Islet of Langerhans (tissue), 1 donor: ENCODE results near the gene CYB5R3.

ENCODE experiments used
- FAIRE-seq: peaks from one replicate; lab custom pipeline; 2011; peaks lifted over from hg19 to GRCh38; lab: Jason Lieb, UNC

Gene CYB5R3

GRCh38 chr22:42649246-42650099 is at the start of gene CYB5R3:
CYB5R3 (minus strand) TSS chr22:42649392; CDS start chr22:42649315, 77 bp downstream.
- no peak for FAIRE-seq

DNA sequence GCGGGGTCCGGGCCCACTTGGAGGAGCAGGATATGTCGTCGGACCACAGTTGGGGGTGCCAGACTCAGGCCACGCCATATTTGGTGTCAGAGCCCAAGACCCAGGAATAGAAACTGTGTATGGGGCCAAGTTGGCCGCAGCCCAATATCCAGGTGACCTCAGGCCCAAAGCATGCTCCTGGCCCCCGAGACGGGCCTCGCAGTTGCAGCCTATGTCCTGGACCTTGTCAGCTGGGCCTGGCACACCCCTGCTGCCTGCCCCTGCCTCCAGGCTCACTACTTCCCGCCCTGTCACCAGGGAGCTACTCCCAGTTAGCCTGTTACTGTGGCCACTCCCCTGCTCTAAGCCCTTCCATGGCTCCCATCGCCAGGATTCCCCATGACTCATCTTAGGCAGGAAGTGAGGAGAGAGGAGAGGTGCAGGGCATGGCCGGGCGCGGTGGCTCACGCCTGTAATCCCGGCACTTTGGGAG is 48.4 kb upstream of the CYB5R3 start:
- FAIRE-seq = no peak

- FAIRE-seq = no peak
These were observed 47.3 kb upstream of the CYB5R3 start for GRCh38 chr22:42696331-42696967.

GRCh38 chr22:42695294-42695693 is 46.1 kb upstream of the CYB5R3 start:
- FAIRE-seq = no peak

DNA sequence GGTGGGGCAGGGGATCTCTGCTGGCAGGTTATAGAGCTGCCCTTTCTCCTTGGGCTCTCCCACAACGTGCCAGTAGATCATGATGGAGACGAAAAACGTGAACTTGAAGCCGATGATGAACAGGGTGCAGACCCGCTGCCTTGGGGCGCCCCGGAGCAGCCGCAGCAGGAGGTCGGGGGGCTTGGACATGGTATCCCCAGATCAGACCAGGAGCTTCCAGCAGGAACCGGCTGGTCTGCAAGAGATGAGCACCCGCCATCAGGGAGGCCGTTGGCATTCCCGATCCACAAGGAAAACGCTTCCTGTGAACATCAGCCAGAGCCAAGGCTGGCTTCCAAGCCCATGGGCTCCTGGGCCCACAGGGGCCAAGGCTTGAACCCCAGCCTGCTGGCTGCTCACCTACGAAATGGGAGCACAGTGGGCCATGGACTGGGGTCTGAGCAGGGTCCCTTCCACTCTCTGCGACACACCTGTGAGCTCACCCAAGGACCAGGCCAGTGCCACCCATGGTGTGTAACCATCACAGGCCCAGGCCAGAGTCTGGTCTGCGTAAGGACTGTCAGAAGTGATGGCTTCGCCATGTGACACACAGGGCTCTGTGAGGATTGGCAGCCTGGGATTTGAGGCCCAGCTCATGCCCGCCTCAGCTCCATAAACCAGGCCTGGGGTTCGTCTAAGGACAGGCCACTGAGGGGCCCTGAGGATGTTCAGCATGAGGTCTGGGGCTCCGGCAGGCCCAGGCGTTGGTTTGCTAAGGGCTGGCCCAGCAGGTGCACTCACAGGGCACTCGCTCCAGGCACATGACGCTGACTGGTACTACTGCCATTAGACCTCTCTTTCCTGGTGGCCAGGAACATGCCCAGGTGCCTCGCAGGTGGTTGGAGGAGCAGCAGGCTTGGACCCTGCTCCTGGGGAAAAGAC is 44.8 kb upstream of the CYB5R3 start:
- FAIRE-seq = no peak

DNA sequence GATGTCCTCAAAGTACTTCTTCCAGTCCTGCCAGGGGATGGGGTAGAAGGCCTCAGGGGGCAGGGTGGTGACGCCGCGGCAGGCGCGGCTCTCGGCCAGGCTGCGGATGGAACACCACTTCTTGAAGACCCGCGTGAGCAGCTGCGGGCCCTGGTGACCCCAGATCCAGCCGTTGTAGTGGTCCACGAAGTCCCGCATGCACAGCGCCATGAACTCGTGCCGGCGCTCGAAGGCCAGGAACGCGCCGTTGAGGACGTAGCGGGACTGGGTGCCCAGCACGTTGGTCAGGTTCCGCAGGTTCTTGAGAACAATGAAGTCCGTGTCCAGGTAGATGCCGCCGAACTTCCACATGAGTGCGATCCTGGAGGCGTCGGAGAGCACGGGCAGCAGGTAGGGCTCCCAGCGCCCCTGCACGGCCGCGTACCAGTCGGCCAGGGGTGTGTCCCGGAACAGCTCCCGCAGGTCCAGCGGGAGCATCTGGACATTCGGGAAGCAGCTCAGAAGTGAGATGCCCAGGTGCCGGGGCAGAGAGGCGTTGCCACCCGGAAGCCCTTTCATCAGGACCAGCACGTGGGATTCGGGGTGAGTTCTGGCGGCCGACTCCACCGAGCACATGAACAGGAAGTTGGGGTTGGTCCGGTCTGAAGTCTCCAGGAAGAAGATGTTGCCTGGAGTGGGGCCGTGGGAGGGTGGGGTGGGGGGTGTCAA is 44.0 kb upstream of the CYB5R3 start:
- FAIRE-seq = no peak

DNA sequence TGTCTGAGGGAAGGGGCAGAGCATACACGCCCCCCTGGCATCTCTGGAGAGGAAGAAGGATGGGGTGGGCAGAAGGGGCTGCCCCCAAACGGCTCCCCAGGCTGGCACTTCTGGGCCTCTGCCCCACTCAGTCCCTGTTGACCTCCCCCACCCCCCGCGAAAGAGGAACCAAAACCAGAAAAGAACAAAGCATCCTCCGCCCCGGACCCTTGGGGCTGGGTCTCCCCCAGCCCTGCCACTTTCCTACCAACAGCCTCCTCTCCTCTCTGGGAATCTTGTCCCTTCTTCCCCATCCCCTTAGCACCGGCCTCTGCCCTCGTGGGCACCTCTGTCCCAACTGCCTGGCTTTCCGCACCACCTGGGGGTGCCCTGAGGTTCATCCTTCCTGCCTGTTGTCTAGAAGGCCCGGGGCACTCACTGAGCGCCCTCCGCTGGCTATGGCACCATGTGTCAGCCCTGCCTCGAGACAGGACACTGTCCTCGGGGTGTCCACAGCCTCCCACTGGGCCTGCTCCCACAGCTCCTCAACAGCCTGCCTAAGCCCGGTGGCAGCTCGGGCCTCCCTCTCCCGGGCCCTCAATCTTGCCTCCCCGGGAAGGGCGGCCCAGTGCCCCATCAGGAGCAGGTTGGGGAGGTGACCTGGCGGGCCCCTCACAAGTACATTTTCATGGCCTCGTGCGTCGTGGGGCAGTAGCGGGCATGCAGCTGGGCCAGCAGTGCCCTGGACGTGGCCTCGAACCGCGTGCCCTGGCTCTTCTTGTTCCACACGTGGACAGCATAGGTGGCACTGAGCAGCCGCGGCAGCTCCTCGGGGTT is 43.3 kb upstream of the CYB5R3 start:
- FAIRE-seq = no peak

- no peak for FAIRE-seq
These were observed 42.2 kb upstream of the CYB5R3 start for GRCh38 chr22:42691440-42691839.

DNA sequence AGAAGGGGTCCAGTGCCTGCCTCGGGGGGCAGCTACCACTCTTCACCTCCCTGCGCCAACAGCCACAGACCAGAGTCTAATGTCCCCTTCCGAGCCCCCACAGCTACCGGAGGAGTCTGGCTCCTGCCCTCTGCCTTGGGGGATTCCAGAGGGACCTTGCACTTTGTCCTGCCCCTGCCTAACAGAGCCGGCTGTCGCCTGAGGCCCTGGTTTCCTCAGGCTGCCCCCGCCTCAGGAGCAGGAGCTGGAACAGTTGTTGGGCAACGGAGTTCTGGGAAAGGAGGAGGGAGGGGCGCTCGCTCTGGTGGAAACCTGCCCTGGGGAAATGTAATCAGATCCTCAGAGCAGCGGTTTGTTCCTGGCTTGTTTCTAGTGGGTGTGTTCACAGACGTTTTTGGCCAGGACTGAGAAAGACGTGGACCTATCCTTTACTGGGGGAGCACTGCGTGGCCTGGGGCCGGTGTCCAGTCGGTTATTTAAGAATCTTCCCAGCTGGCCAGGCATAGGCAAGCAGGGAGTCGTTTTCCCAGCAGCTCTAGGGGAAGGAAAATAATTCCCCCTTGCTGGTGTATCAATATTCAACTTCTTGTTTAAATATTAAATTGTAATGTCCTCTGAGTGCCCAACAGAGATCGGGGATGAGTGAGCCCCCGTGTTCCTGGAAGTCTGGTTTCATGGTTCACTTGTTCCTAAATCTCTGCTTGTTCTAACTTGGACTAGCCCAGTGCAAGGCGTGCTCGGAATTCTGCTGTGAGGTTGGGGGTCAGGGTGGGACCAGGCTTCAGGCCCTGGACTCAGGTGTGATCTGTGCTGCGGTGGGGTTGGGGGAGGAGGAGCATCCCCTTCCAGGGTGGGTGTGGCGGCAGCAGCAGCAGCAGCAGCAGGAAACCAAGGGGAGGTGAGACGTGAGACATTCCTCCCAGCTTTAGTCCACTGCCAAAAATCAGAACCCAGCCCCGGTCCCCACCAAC is 39.3 kb upstream of the CYB5R3 start:
- peak; percentile 41 for FAIRE-seq

- FAIRE-seq = no peak
These were observed 37.7 kb upstream of the CYB5R3 start for GRCh38 chr22:42686756-42687491.

DNA sequence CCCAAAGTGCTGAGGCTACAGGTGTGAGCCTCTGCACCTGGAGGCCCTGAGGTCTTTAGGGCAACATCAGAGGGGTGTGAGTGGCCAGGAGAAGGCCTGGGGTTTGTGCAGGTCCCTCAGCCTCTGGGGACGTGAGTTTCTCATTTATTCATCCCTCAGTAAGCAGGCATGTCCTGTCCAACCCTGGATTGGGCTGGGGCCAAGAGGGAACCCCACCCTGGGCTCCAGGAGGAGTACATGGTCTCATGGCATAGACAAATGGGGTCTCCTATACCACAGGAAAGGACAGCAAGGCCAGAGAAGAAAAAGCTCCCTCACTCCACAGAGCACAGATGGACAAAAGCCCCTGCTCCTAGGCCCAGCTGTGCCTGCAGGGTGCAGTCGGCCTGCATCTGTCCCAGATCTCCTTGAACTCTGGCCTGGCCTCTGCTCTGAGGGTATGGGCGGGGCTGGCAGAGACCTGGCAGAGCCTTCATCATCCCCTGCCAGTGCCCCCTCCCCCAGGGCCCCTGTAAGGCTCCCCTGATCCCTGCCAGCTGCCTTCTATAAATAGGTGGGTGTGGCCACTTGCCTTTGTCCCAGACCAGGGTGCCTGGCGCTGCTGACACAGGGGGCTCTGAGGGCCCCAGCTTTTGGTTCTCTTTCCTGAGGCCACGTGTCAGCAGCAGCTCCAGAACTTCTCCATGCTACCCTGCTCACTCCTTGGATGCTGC is 36.9 kb upstream of the CYB5R3 start:
- no peak for FAIRE-seq

DNA sequence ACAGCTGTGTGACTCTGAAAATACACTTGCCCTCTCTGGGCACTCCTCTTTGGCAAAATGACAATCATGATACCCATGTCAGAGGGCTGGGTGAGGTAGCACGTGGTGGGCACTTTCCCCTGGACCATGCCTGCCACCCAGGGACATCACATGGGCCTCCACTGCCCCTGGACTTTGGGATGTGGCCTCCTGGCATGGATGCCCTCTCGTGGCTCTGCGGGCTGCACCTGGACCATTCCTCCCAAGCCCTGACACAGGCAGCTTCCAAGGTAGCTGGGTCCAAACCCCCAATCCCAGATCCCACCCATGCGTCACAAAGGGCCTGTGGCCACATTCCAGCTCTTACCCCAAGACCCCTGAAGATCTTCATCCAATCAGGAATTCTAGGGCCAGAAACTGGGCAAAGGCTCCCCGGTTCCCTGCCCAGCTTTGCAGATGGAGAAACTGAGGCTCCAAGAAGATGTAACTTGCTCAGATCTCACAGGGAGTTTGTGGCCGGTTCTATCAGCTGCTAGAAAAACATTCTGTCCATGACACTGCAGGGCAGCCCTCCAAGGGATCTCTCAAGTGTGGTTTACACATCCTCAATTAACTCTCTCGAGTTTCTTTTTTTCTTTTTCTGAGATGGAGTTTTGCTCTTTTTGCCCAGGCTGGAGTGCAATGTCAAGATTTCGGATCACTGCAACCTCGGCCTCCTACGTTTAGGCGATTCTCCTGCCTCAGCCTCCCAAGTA is 35.4 kb upstream of the CYB5R3 start:
- no peak for FAIRE-seq

GRCh38 chr22:42683578-42684283 is 34.5 kb upstream of the CYB5R3 start:
- FAIRE-seq = no peak

GRCh38 chr22:42682113-42682851 is 33.1 kb upstream of the CYB5R3 start:
- no peak for FAIRE-seq

GRCh38 chr22:42680648-42681047 is 31.5 kb upstream of the CYB5R3 start:
- no peak for FAIRE-seq

GRCh38 chr22:42679691-42680090 is 30.5 kb upstream of the CYB5R3 start:
- FAIRE-seq = no peak
